GM18526 (cell line): Measurements from ENCODE around the gene NBL1.

Source experiments
- POLR2A ChIP-seq: IDR thresholded peaks from 3 replicates; pipeline ENCODE4 v1.6.1; 2011; ENCODE audit not compliant: insufficient read length; ENCODE audit errors: extremely low read depth

NBL1 gene

DNA sequence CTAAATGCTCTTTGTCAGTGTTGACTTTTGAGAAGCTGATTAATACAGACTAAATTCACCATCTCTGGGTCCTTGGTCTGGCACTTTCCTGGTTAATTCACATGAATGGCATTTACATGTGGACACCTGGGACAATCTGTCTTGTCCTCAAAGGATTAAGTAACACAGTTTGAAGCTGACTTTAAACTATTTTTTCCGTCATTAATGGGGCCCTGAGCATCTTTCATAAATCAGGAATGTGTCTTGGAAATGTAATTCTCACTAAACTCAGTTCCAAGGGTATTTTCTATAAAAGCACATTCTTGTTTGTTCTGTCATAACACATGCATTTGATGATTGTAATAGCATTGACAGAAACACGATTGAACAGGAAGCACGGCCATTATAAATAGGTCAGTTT is 26.7 kb upstream of the NBL1 start:
- TF ChIP-seq POLR2A: no peak

DNA sequence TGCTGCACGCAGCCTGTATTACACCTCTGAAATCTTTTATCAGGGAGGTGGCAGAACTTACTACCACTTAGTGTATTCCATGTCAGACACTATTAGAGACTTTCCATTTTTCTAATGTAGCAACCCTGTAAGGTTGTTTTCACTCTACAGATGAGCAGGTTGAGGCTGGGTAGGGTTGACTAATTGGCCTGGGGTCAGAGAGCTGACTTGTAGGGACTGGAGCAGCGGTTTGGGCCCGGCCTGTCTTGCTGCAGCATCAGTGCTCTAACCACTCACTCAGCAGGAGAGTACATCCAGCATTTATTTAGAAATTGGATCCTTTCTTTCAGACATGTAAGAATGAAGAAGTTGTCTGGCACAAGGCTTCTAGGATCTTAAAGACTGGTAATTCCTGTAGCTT is 25.7 kb upstream of the NBL1 start:
- no peak for TF ChIP-seq POLR2A

DNA sequence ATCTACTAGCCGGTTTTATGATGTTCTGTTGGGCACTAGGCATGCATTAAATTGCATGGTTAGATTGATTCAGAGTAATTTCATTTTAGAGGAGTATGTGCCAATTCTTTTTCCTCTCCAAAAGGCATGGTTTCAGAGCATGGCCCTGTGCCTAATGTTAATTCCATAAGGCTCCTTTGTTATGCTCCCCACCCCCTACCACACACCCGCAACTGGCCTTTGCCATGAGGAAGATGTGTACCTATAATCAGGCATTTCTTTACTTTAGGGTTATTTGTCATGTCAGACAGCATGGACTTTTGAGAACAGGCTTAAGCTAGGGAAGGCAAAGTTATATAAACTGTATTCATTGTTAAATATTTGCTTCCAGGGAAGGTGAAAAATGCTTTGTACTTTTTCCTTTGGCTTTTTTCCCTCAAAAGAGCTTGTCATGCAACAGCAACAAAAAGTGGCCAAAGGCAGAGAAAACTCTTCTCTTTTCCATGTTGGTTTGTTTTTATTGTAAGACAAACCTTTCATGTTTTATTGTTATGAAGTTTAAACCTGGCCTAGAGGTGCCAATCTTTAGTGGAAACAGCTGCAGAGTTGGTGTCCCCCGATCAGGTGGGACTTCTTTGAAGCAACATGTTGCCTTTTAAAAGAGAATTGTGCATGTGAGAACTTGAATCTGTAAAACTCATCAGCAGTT is 24.3 kb upstream of the NBL1 start:
- TF ChIP-seq POLR2A: no peak

DNA sequence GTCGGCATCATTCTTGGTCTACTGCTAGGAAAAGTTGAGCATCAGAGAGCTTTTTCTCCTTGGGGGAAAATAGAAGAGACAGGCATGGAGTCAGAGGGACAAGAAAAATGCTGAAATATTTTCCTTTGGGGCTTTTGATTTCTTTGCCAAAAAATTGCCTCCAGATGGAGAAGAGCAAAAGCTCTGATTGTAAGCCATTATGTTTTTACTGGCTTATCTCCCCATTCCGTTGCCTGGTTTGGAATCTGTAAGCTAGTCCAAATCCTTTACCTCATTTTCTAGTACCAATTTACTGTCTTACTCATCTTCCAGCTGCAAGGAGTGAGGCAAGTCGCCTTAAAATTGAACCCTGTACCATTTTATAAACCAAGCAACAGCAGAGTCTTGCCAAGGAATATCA is 23.3 kb upstream of the NBL1 start:
- no peak for TF ChIP-seq POLR2A

DNA sequence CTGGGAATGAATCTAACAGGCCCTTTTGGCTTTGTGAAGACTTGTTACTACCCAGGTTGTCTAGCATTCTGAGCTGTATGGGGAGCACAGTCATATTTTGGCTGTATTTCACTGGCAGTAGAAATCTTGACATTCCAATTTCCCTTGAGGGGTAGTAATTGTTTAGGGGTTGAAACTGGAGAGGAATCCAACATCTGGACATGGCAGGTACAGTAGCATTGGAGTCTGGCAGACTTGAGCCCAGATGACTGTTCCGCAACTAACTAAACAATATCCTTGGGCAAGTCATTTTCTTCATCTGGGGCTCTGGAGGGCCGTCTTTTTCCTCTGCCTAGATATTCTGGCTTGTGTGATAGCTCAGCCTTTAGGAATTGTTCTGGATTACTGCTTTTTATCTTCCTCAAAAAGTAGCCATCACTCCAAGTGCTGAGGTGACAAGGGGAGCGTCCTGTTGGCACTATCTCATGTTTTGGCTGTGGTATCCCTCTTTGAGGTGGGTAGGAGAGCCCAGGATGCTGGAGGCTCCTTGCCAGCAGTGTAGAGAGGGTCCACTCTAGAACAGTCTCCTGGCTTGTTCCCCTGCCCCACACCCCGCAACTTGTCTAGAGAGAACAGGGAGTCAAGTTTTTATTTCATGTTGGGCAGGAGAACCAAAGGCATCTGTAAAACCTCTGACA is 22.7 kb upstream of the NBL1 start:
- TF ChIP-seq POLR2A: no peak

DNA sequence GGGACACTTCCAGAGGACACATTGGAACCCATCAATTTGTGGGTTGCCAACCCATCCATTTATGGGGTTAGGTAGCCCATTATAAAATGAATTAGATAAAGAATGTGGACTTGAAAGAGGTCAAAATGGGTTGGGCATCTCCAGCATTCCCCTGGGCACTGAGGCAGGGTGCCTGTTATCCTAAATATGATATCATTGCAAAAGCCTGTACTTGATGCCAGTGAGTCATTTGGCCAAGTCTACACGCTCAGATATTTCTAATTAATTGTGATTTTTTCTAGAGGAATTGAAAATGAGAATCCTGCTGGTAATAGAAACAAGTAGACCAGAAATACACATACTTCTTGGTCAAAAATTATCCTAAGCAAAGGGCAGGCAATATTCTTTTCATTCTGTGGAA is 21.9 kb upstream of the NBL1 start:
- no peak for TF ChIP-seq POLR2A

DNA sequence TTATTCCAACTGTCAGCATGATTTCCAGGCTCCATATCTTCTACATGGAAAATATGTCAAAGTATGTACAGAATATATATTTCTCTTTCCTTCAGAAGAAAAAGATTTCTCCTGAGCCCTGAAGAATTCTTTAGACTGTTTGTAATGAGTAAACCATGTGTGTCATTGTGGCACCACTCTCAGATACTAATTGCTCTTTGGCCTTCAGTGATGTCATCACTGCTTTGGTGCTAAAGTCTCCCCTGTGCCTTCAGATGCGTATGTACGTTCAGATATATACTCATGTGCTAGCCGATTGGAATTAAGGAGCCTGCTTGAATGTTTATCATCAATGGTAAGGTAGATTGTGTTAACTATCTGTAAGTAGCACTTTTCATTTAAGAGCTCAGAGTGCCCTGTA is 20.6 kb upstream of the NBL1 start:
- no peak for TF ChIP-seq POLR2A

DNA sequence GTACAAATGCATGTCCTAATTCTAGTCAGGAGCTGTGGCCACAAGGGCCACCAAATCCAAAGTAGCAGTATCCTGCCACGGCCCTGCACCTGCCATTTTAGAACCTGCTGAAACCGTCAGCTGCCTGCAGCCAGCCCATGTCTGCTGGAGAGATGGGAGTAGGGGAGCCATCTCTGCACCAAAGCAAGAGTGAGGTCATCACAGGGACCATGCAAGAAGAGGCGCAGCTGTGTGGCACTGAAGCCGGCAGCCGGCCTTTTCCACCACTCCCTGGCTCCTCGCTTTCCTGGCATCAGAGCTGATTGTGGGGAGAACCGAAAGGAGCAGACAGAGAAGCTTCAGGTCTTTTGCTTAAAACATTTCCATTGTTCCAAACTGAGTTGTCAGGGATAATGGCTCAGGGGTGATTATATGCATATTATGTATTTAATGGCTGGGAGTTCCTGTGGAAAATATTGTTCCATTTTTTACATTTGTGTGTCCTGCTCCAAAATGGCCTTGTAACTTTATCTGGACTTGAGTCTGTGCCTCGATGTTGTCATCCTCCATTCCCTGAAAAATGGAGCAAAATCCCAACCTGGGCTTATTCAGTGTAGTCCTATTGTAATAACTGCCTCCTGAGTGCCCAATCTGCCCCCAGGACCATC is 18.7 kb upstream of the NBL1 start:
- no peak for TF ChIP-seq POLR2A

DNA sequence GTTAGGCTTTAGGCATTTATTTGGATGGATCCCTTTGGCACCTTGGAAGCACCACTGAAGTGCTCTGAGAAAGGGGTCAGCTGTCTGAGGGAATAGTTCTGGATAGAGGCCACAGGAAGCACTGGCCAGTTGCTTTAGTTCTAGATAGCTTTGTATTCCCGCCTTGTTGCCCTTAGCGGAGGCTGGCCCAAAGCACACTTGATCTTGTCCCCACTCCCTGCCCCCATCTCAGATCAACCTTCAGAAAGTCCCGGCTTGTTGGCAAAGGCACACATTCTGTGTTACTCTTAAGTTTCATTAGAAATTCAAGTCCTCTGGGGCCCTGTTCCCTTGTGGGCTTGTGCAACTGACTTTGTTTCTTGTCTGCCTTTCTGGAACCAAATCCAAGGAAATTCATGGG is 15.2 kb upstream of the NBL1 start:
- no peak for TF ChIP-seq POLR2A

DNA sequence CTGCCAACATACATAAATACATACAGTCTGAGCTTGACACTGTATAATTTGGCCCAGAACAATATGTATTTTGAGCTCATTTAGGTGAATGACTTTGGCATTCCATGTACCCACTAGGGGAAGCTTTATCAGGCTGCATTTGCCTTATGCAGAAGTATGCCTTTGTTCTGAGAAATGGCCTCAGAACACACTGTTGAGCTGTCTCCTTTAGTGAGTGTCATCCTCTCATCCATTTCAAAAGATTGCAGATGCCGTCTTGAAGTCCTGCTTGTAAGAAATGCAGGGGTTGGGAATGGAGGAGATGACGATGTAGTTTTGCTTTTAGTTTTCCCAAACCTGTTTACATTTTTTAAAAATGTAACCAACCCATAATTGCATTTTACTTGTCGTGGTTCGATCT is 14.8 kb upstream of the NBL1 start:
- TF ChIP-seq POLR2A: no peak

DNA sequence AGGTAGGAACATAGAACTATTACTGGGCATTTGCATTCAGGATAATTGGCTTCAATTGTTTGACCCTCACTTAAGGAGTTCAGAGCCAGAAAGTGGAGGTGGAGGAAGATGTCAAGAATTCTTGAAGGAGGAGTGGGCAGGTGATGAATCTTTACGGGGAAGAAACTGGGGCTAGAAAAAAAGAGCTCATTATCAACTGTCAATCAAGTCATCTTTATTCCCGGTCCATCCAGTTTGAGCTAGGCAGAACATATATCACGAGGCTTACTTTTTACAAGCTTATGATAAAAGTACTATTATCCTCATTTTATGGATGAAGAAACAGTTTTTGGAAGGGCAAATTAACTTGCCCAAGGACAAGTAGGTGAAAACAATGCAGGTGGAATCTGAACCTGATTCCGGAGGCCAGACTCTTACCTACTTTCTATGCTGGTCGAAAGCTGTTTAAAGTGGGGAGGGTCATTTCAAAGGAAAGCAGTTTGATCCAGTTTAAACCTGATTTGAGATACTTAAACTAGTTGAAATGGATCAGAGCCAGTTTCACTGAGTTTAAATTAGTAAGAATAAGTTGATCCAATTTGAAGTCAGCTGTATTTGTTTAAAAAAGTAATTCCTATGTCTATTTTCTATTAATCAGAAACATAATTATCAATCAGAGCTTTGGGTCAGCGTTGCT is 13.3 kb upstream of the NBL1 start:
- TF ChIP-seq POLR2A: no peak

DNA sequence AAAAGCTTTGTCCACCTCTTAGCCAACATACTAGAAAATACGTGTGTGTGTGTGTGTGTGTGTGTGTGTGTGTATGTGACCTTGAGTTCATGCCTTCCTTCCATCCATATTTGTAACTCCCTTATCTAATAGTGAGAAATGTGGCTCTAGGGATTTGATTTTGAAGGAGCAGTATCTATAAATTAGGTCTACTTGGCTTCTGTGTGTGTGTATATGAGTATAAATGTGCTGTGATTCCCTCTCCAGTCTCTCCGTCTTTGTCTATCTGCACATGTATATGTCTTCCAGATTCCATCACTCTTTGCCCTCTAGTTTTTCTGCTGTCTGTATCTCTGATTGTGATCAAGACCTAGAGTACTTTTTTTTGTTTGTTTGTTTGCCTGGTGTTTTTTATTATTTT is 11.9 kb upstream of the NBL1 start:
- no peak for TF ChIP-seq POLR2A

DNA sequence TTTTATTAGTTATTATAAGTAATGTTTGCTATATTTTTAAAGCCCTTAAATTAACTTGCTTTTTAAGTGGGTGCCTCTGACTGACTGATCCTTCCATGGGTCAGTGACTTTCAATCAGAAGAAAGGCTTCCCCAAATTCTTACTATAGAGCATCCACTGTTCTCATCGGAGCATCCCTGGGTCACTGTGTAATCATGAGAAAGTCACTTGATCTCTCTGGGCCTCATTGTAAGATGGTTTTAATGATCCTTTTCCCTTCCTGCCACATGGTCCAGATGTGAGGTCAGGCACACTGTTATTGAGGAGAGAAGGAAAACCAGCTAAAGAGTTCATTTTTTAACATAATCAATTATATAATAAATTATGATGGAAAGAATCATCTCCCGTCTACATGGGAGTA is 11.0 kb upstream of the NBL1 start:
- TF ChIP-seq POLR2A: no peak

DNA sequence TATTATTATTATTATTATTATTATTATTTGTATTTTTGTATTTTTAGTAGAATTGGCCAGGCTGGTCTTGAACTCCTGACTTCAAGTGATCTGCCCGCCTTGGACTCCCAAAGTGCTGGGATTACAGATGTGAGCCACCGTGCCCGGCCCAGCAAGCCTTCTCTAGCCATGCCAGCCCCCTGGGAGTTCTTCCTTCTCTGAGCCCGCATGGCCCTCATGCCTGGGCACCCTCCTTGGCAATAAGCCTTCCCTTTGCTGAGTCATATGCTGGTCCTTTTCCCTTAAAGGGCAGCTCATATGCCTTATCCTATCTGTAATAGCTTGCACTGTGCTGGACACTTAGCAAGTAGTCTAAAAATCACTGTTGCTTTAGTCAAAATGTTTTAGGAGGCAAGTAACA is 8.5 kb upstream of the NBL1 start:
- no peak for TF ChIP-seq POLR2A

DNA sequence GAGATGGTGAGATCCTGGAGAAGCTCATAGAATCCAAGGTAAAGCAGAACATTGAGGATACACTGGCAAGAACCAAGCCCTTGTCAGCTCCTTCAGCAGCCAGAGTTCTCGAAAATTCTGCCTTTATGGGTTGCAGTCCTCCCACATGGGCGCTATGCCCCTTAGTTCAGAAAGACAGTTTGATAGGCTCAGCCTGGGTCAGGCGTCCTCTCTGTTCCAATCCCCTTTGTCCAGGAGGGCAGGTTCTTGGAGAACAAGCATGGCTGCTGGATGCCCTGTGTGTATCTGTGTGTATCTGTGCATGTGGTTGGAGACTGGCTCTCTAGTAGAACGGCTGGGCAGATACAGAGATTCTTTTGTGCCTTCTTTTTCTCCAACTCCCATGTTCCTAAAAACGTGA is 8.0 kb upstream of the NBL1 start:
- no peak for TF ChIP-seq POLR2A

DNA sequence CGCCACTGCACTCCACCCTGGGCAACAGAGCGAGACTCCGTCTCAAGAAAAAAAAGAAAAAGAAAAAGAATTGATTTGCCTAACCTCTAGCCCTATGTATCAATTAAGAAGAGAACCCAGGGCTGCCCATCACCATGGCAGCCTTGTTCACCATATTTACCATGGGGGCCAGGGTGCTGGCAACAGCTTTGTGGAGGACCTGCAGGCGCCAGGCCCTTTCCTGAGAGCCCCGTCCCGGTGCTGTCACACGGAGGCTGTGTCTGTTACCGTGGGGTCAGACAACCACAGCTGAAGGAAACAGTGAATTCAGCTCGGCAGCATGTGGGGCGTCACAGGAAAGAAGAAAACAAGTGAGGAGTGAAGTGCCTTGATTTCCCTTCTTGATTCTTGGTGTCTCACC is 6.5 kb upstream of the NBL1 start:
- TF ChIP-seq POLR2A: no peak
